WTC11 (cell line): ENCODE data around the gene ASF1A.

Source experiments
- ATF1 ChIP-seq: sonication (generic); formaldehyde crosslinking; IDR thresholded peaks from 2 replicates; pipeline ENCODE4 v1.8.1; 2023; ENCODE audit warnings: mild to moderate bottlenecking, moderate library complexity, missing genetic modification reagents
- CDX4 ChIP-seq: fragments of 250-450 bp; sonication (Bioruptor Pico); IDR thresholded peaks from 2 replicates; pipeline ENCODE4 v1.9.0; 2021; ENCODE audit warnings: moderate library complexity, mild to moderate bottlenecking, inconsistent platforms, borderline replicate concordance
- CTCF ChIP-seq: fragments of 200-600 bp; IDR thresholded peaks from 2 replicates; pipeline ENCODE4 v1.8.0; 2022; ENCODE audit warnings: antibody characterized with exemption
- E2F5 ChIP-seq: sonication (generic); formaldehyde crosslinking; IDR thresholded peaks from 2 replicates; pipeline ENCODE4 v1.8.1; 2022; ENCODE audit warnings: mild to moderate bottlenecking, moderate library complexity, missing genetic modification reagents
- GABPB1 ChIP-seq: sonication (generic); formaldehyde crosslinking; IDR thresholded peaks from 2 replicates; pipeline ENCODE4 v1.8.1; 2023; ENCODE audit warnings: mild to moderate bottlenecking, missing genetic modification reagents
- KAT7 ChIP-seq: sonication (generic); formaldehyde crosslinking; IDR thresholded peaks from 2 replicates; pipeline ENCODE4 v1.8.1; 2023; ENCODE audit warnings: missing genetic modification reagents, mild to moderate bottlenecking, borderline replicate concordance
- MLX ChIP-seq: sonication (generic); formaldehyde crosslinking; IDR thresholded peaks from 2 replicates; pipeline ENCODE4 v1.8.1; 2023; ENCODE audit warnings: mild to moderate bottlenecking, missing genetic modification reagents, moderate library complexity
- ZNF121 ChIP-seq: sonication (generic); formaldehyde crosslinking; IDR thresholded peaks from 2 replicates; pipeline ENCODE4 v1.8.0; 2023; ENCODE audit warnings: missing genetic modification reagents
- ZNF512 ChIP-seq: sonication (generic); formaldehyde crosslinking; IDR thresholded peaks from 2 replicates; pipeline ENCODE4 v1.8.1; 2022; ENCODE audit warnings: missing genetic modification reagents, borderline replicate concordance

GRCh38 chr6:118869350-118869749, 24.6 kb upstream of the ASF1A start:
- TF ChIP-seq ZNF512 (CRISPR knock-in tag) = no peak
- no peak for TF ChIP-seq CTCF
- no peak for TF ChIP-seq ATF1
- no peak for TF ChIP-seq MLX (CRISPR knock-in tag)
- TF ChIP-seq ZNF121 = no peak
- TF ChIP-seq GABPB1 (CRISPR knock-in tag) = no peak
- TF ChIP-seq E2F5 (CRISPR knock-in tag) = no peak
- no peak for TF ChIP-seq CDX4 (CRISPR knock-in tag)
- TF ChIP-seq KAT7 (CRISPR knock-in tag) = no peak
